HUES64 (cell line): ENCODE data around the gene PPTC7.
"Not testable (repeated sequence)": the region's sequence is repeated elsewhere in the genome, so short reads cannot be mapped to it uniquely, and the experiment has no call there.

ENCODE experiments used
- H3K27ac ChIP-seq: 2 replicates; pipeline ENCODE4 v1.7.0; 2013; ENCODE audit warnings: low read depth, low read length, inconsistent platforms
- H3K27me3 ChIP-seq: 2 replicates; pipeline ENCODE4 v1.6.1; 2013; ENCODE audit warnings: mild to moderate bottlenecking, low read length; ENCODE audit not compliant: insufficient read depth
- H3K36me3 ChIP-seq: 2 replicates; pipeline ENCODE4 v1.6.1; 2013; ENCODE audit warnings: mild to moderate bottlenecking, low read length; ENCODE audit not compliant: insufficient read depth
- H3K4me1 ChIP-seq: 2 replicates; pipeline ENCODE4 v1.6.1; 2013; ENCODE audit warnings: mild to moderate bottlenecking, low read length, moderate library complexity; ENCODE audit not compliant: insufficient read depth
- H3K4me3 ChIP-seq: 2 replicates; pipeline ENCODE4 v1.5.1; 2013; ENCODE audit warnings: mild to moderate bottlenecking, low read length, moderate library complexity
- H3K9ac ChIP-seq: 2 replicates; pipeline ENCODE4 v1.6.1; 2013; ENCODE audit warnings: mild to moderate bottlenecking, low read depth, low read length
- H3K9me3 ChIP-seq: 2 replicates; pipeline ENCODE4 v1.6.1; 2013; ENCODE audit warnings: low read depth, low read length; ENCODE audit not compliant: insufficient read depth
- WGBS: fragments of 150-250, 120-280 bp; methylation state at CpG from one replicate; pipeline ENCODE4 v1.1.7; 2013; ENCODE audit warnings: missing lambda C conversion rate; 5-methylcytosine and 5-hydroxymethylcytosine counted together

Gene PPTC7

DNA sequence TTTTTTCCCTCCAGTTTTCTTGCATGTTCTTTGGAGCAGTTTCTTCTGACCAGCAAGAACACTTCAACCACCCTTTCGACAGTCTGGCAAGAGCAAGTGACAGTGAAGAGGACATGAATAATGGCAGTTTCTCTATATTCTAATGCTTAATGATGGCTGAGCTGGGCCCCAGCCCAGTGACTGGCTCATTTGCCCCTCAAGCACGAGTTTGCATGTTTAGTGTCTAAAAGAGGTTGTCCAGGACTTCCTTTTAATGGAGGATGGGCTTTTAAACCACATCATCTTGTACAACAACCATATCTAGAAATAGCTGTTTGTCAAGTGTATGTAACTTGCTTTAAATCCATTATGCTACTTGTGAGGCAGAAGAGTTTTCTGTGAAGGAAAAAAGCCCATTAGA lies 52.6 kb downstream of the PPTC7 start:
- no peak overlapping the region for H3K4me3 ChIP-seq

DNA sequence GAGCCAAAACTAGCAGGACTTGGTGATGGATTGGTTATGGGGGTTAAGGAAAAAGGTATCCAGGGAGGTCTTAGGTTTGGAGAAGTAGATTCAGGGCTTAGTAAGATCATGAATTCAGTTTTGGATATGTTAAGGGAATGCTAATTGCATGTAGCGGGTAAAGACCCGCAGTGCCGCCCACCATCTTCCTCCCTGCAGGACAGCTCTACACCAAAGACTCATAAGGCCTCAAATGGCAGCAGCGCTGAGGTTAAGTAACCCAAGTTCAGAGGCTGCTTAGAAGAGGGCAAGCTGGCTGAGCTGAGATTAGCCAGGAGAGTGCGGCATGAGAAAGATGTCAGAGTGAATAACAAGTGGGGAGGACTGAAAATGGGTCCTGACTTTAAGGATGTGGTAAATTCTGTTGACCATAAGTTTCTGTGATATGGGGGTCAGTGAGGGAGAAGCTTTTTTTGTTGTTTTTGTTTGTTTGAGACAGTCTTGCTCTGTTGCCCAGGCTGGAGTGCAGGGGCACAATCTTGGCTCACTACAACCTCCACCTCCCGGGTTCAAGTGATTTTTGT lies 54.8 kb downstream of the PPTC7 start:
- H3K27ac ChIP-seq = no peak overlapping the region
- H3K4me3 ChIP-seq = no peak overlapping the region
- H3K4me1 ChIP-seq = no peaks in the 10 kb centered on the region
- no peaks in the 10 kb centered on the region for H3K27me3 ChIP-seq
- H3K9me3 ChIP-seq = no peaks in the 10 kb centered on the region
- 92% methylated on average over 6 of the region's 6 CpGs for WGBS
- 0 out of 2 replicates have a peak, but pooled peaks cover 3% of the 10 kb centered on the region for H3K36me3 ChIP-seq
- no peak overlapping the region for H3K9ac ChIP-seq

More for the DNA sequence above, 52.6 kb downstream of the PPTC7 start:
- H3K9me3 ChIP-seq = no peaks in the 10 kb centered on the region
- H3K4me1 ChIP-seq = no peaks in the 10 kb centered on the region
- 92% methylated on average over 2 of the region's 2 CpGs for WGBS
- no peak overlapping the region for H3K9ac ChIP-seq
- no peak overlapping the region for H3K27ac ChIP-seq
- H3K27me3 ChIP-seq = no peaks in the 10 kb centered on the region
- H3K36me3 ChIP-seq = peaks cover 8% of the 10 kb centered on the region; the same call in 1 of the 2 replicates

DNA sequence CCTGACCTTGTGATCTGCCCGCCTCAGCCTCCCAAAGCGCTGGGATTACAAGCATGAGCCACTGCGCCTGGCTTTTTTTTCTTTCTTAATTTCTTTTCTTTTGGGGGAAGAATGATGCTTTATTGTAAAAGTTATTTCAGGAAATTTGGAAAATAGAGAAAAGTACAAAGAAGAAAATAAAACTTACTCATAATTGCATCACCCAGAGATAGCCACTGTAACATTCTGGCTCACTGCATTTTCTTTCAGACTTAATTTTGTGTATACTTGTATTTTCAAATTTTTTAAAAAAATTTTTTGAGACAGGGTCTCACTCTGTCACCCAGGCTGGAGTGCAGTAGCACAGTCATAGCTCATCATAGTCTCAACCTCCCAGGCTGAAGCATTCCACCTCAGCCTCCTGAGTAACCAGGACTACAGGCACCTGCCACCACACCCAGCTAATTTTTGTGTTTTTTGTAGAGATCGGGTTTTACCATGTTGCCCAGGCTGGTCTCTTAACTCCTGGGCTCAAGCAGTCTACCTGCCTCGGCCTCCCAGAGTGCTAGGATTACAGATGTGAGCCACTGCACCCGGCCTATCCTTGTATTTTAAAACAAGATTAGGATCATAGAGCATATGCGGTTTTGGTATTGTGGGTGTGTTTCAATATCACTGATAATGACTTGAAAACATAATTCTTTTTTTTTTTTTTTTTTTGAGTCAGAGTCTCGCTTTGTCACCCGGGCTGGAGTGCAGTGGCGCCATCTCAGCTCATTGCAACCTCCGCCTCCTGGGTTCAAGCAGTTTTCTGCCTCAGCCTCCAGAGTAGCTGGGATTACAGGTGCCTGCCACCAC lies 62.0 kb downstream of the PPTC7 start:
- not testable (repeated sequence) for H3K9ac ChIP-seq, H3K4me3 ChIP-seq, H3K27me3 ChIP-seq, H3K9me3 ChIP-seq, H3K4me1 ChIP-seq, H3K36me3 ChIP-seq, H3K27ac ChIP-seq
- 93% methylated on average over 11 of the region's 11 CpGs for WGBS

DNA sequence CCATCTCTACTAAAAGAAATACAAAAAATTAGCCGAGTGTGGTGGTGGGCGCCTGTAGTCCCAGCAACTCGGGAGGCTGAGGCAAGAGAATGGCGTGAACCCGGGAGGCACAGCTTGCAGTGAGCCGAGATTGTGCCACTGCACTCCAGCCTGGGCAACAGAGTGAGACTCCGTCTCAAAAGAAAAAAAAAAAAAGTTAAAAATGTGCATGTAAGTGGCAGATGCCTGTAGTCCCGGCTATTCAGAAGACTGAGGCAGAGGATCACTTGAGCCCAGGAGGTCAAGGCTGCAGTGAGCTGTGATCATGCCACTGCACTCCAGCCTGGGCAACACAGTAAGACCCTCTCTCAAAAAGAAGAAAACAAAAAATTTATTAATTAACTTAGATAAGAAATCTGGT lies 65.1 kb downstream of the PPTC7 start:
- not testable (repeated sequence) for H3K4me3 ChIP-seq, H3K36me3 ChIP-seq, H3K27ac ChIP-seq, H3K9me3 ChIP-seq, H3K4me1 ChIP-seq, H3K27me3 ChIP-seq, H3K9ac ChIP-seq
- WGBS = 91% methylated on average over 8 of the region's 8 CpGs

DNA sequence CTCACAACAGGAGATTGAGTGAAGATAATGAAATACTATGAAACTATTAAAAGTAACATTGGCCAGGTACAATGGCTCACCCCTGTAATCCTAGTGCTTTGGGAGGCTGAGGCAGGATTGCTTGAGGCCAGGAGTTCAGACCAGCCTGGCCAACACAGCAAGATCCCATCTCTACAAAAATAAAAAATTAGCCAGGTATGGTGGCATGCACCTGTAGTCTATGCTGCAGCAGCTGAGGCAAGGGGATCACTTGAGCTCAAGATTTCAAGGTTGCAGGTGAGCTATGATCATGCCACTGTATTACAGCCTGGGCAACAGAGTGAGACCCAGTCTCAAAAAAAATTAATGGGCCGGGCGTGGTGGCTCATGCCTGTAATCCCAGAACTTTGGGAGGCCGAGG lies 66.1 kb downstream of the PPTC7 start:
- Histone ChIP-seq H3K9ac (no peak overlapping the region), H3K27me3 (no peaks in the 10 kb centered on the region), H3K4me3 (no peak overlapping the region), H3K4me1 (no peaks in the 10 kb centered on the region), H3K27ac (no peak overlapping the region), H3K9me3 (no peaks in the 10 kb centered on the region), H3K36me3 (no peaks in the 10 kb centered on the region)
- WGBS = 94% methylated on average over 3 of the region's 3 CpGs

DNA sequence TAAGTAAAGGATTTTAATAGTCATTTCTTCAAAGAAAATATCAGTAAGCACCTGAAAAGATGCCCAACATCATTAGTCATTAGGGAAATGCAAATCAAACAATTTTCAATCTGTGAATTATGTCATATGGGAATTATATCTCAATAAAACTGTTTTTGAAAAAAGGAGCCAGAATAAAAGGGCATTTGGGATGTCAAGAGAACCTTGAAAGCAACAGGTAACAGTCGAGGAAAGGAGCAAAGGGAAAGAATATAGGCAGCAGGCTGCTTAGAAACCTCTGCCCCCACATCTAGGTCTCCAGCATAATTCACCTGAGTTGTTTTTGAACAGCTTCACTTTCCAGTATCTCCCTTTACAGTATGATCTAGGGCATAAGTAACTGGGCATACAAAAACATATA lies 68.8 kb downstream of the PPTC7 start:
- Histone ChIP-seq H3K27ac (no peak overlapping the region), H3K9me3 (no peaks in the 10 kb centered on the region), H3K4me3 (no peak overlapping the region), H3K4me1 (no peaks in the 10 kb centered on the region), H3K27me3 (peaks cover 2% of the 10 kb centered on the region; the same call in 1 of the 2 replicates), H3K9ac (no peak overlapping the region), H3K36me3 (no peaks in the 10 kb centered on the region)
- WGBS = 81% methylated on average over 1 of the region's 1 CpG

DNA sequence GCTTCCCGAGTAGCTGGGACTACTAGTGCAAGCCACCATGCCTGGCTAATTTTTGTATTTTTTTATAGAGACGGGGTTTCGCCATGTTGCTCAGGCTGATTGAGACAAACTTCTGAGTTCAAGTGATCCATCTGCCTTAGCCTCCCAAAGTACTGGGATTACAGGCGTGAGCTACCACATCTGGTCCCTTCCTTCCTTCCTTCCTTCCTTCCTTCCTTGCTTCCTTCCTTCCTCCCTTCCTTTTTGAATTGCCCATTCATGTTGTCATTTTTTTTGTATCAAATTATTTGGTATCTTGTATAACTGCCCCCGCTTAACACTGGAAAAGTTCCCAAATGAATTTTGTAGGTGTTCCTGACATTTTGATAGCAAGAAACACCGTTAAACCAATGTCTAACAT lies 69.3 kb downstream of the PPTC7 start:
- Histone ChIP-seq H3K9ac (no peak overlapping the region), H3K9me3 (no peaks in the 10 kb centered on the region), H3K4me3 (no peak overlapping the region), H3K27me3 (peaks cover 2% of the 10 kb centered on the region; the same call in 1 of the 2 replicates), H3K36me3 (no peaks in the 10 kb centered on the region), H3K4me1 (no peaks in the 10 kb centered on the region), H3K27ac (no peak overlapping the region)
- WGBS = 91% methylated on average over 5 of the region's 6 CpGs

DNA sequence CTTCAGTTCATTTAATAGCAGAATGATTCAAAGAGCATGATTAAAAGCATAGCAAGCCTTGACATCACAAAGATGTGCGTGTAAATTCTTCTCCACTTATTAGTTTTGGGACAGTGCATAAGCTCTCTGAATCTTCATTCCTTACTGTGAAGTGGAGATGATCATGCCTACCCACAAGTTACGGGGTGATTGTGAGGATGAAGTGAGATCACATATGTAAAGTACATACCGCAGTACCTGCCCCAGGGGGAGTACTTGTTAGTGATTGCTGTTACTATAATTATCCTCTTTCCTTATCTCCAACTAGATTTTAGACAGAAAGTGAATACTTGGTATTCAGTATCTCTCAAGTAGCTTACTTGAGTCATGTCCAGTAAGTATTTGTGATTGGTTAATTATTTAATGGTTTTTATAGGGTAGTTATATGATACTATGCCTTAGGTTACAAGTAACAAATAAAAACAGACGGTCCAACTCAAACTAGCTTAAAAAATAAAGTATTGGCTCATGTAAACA lies 75.0 kb downstream of the PPTC7 start:
- Histone ChIP-seq H3K9ac (no peak overlapping the region), H3K4me3 (no peak overlapping the region), H3K9me3 (no peaks in the 10 kb centered on the region), H3K27me3 (peaks cover 11% of the 10 kb centered on the region), H3K27ac (no peak overlapping the region), H3K36me3 (no peaks in the 10 kb centered on the region), H3K4me1 (no peaks in the 10 kb centered on the region)
- WGBS = 89% methylated on average over 2 of the region's 4 CpGs

DNA sequence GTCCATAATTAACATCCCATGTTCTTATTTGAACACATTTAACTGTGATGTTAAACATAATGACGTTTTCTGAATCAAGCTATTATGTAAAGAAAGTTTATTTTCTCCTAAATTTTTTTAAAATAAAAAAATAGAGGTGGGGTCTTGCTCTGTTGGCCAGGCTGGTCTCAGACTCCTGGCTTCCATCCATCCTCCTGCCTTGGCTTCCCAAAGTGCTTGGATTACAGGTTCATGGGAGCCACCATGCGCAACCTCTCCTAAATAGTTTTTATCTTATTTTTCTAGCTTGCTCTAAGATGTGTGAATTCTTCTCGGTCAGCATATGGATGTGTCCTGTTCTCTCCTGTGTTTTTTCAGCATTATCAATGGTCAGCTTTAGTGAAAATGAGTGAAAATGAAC lies 77.8 kb downstream of the PPTC7 start:
- peaks cover 7% of the 10 kb centered on the region; the same call in 1 of the 2 replicates for H3K9me3 ChIP-seq
- H3K27ac ChIP-seq = no peak overlapping the region
- peaks cover 19% of the 10 kb centered on the region for H3K27me3 ChIP-seq
- no peak overlapping the region for H3K9ac ChIP-seq
- no peaks in the 10 kb centered on the region for H3K4me1 ChIP-seq
- no peaks in the 10 kb centered on the region for H3K36me3 ChIP-seq
- no peak overlapping the region for H3K4me3 ChIP-seq
- 88% methylated on average over 1 of the region's 3 CpGs for WGBS

DNA sequence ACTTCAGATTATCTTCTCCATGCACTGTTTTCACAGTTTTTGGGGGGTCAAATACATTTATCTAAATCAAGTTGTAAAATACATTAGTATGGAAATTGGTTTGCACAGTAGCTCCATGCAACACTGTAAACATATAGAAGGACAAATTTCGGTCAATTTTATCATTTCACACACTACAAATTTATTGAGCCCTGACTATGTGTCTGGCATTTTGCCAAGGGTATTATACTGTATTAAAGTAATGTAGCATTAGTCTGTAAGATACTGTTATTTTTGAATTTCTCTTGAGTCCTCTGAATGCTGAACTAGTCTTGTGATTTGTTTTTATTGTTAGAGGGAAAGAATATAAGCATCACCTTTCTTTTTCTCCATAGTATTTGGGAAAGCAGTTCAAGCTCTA lies 79.7 kb downstream of the PPTC7 start:
- no peak overlapping the region for H3K27ac ChIP-seq
- peaks cover 10% of the 10 kb centered on the region for H3K36me3 ChIP-seq
- no peaks in the 10 kb centered on the region for H3K4me1 ChIP-seq
- H3K9ac ChIP-seq = no peak overlapping the region
- H3K9me3 ChIP-seq = peaks cover 7% of the 10 kb centered on the region; the same call in 1 of the 2 replicates
- H3K27me3 ChIP-seq = peaks cover 18% of the 10 kb centered on the region
- no peak overlapping the region for H3K4me3 ChIP-seq
- WGBS = no CpG with 5 or more reads among the region's 1 CpG
